Left lung (tissue), 14 donors: ENCODE measurements around the gene DRAM2. TPM values are rescaled to one million over a fixed set of nuclear protein-coding genes. Genes with fewer than 3 reads are reported as not detected.

Experiments
- ATAC-seq: fragments of 200-7000 bp; cut with Tn5 transposase; one replicate; pipeline ENCODE4 v1.9.1; 2020; ENCODE audit warnings: moderate library complexity
- DNase-seq, 4 donors: peaks; one replicate each; pipeline ENCODE4 v3.0.0-alpha.2; 2013 to 2020
- H3K27ac ChIP-seq, 2 donors: fragments of 200-600 bp; sonication (generic) in 1 of 2; one replicate each; pipeline versions ENCODE4 v1.5.0 to v1.8.0; 2020 to 2021
- H3K27me3 ChIP-seq, 2 donors: fragments of 200-600 bp; sonication (generic) in 1 of 2; one replicate each; pipeline versions ENCODE4 v1.5.0 to v1.8.0; 2020 to 2021
- H3K36me3 ChIP-seq, 2 donors: fragments of 200-600 bp; sonication (generic) in 1 of 2; one replicate each; pipeline versions ENCODE4 v1.5.0 to v1.8.0; 2020 to 2021
- H3K4me1 ChIP-seq, 2 donors: fragments of 200-600 bp; one replicate each; pipeline ENCODE4 v1.8.0; 2021
- H3K4me3 ChIP-seq, 2 donors: fragments of 200-600 bp; sonication (generic) in 1 of 2; one replicate each; pipeline versions ENCODE4 v1.5.0 to v1.8.0; 2020 to 2021; ENCODE audit warnings: mild to moderate bottlenecking in 1 of 2
- H3K9me3 ChIP-seq, 2 donors: fragments of 200-600 bp; sonication (generic) in 1 of 2; one replicate each; pipeline versions ENCODE4 v1.5.0 to v1.8.0; 2020 to 2021
- CTCF ChIP-seq, 2 donors: fragments of 200-600 bp; sonication (generic) in 1 of 2; IDR thresholded peaks; one replicate each; pipeline versions ENCODE4 v1.5.0 to v1.8.0; 2021; ENCODE audit warnings: antibody characterized with exemption in 2 of 2
- intact Hi-C, 2 donors: fragments of 100-400 bp; cut with DNase I; formaldehyde crosslinking; loops; one replicate each; pipeline versions ENCODE4 v1.11.2 to v1.14.2; 2022
- long read RNA-seq, 12 donors: library from polyadenylated mRNA in 2 of 12; unstranded in 2 of 12; transcript quantifications; one replicate each; pipeline ENCODE4 v2.0.0 and lab custom pipeline, GENCODE V29; 2019 to 2026
- polyA plus RNA-seq, 6 donors: library from polyadenylated mRNA; unstranded; fragments of 120-200 nt; gene quantifications; one replicate each; pipeline ENCODE4 v1.2.1, GENCODE V29; 2013; ENCODE audit not compliant: insufficient read length in 6 of 6
- total RNA-seq, 2 donors: library from RNA; stranded (reverse); fragmentation: NEBNext Ultra II Directional; extraction: Animal tissue kit (Norgen Biotek cat#: 25700); gene quantifications; one replicate each; pipeline ENCODE4 v1.2.1, GENCODE V29; 2021
- donor health status: DM: no; HTN: yes; CAD: no.
- donor health status: DM: no; HTN: no; CAD: no.

The DRAM2 gene
- total RNA-seq (10 to 100 TPM; 41.3 to 57.7 TPM), polyA plus RNA-seq (10 to 100 TPM; 61.3 to 84.6 (median 72.8) TPM)
- long read RNA-seq, donor 1, partial matches to known transcripts: 11 of 18 reads
- long read RNA-seq, donor 1, other reads (novel, unspliced or antisense): 5 of 18 reads
- long read RNA-seq, donor 2, partial matches to known transcripts: 18 of 27 reads
- long read RNA-seq, donor 2, other reads (novel, unspliced or antisense): 6 of 27 reads
- long read RNA-seq, donor 3, partial matches to known transcripts: 0 of 13 reads
- long read RNA-seq, donor 3, other reads (novel, unspliced or antisense): 9 of 13 reads
- long read RNA-seq, donor 4, partial matches to known transcripts: 3 of 41 reads
- long read RNA-seq, donor 4, other reads (novel, unspliced or antisense): 37 of 41 reads
- long read RNA-seq, donor 5, partial matches to known transcripts: 0 of 16 reads
- long read RNA-seq, donor 5, other reads (novel, unspliced or antisense): 14 of 16 reads
- long read RNA-seq, donor 6, transcript DRAM2-208 (9 exons, 1,872 nt): major isoform, 15 of 21 reads
- long read RNA-seq, donor 6, partial matches to known transcripts: 0 of 21 reads
- long read RNA-seq, donor 6, other reads (novel, unspliced or antisense): 6 of 21 reads
- long read RNA-seq, donor 7, partial matches to known transcripts: 0 of 6 reads
- long read RNA-seq, donor 7, other reads (novel, unspliced or antisense): 5 of 6 reads
- long read RNA-seq, donor 8, partial matches to known transcripts: 0 of 5 reads
- long read RNA-seq, donor 8, other reads (novel, unspliced or antisense): 5 of 5 reads
- long read RNA-seq, donor 9: 0 reads
- long read RNA-seq, donor 10, partial matches to known transcripts: 4 of 29 reads
- long read RNA-seq, donor 10, other reads (novel, unspliced or antisense): 22 of 29 reads
- long read RNA-seq, donor 11, partial matches to known transcripts: 0 of 3 reads
- long read RNA-seq, donor 11, other reads (novel, unspliced or antisense): 0 of 3 reads
- long read RNA-seq, donor 12, partial matches to known transcripts: 0 of 7 reads
- long read RNA-seq, donor 12, other reads (novel, unspliced or antisense): 5 of 7 reads

- Histone ChIP-seq H3K9me3 (no peaks in the 10 kb centered on the region), H3K4me1 (peaks cover 5 to 61% of the 10 kb centered on the region in 2 donors), H3K4me3 (peak within 1 kb of the TSS; percentile 73 to 88), H3K27me3 (no peaks in the 10 kb centered on the region), H3K27ac (peak within 1 kb of the TSS; percentile 95 to 96), H3K36me3 (peaks cover 0 to 30% of the 10 kb centered on the region in 2 donors)
- ATAC-seq (peak; percentile 97), DNase-seq (peak; percentile 95 to 98 (median 97))
- intact Hi-C loops: no loop called here
- no peak for TF ChIP-seq CTCF (IDR thresholded peaks at IDR 0.05)
These were observed at the start of gene DRAM2, which contains the start of gene CEPT1 for GRCh38 chr1:111139956-111140679. Gene DRAM2 (minus strand): TSS chr1:111140093. CDS start chr1:111131554, 8,539 bp downstream. Gene CEPT1 (plus strand): TSS chr1:111140223. CDS start chr1:111147715, 7,492 bp downstream.

- Histone ChIP-seq H3K27ac (peak overlapping the region in 1 of 2 donors; percentile 47), H3K36me3 (peaks cover 0 to 81% of the 10 kb centered on the region in 2 donors)
- no peak for ATAC-seq
These were observed 44.8 kb upstream of the DRAM2 start for GRCh38 chr1:111184663-111185062.

GRCh38 chr1:111183308-111184069 lies 43.6 kb upstream of the DRAM2 start:
- DNase-seq (no peak), ATAC-seq (no peak)
- no peak for TF ChIP-seq CTCF (IDR thresholded peaks at IDR 0.05)
- Histone ChIP-seq H3K27me3 (no peaks in the 10 kb centered on the region), H3K27ac (no peak overlapping the region), H3K36me3 (peaks cover 0 to 80% of the 10 kb centered on the region in 2 donors), H3K4me3 (no peak overlapping the region), H3K9me3 (no peaks in the 10 kb centered on the region), H3K4me1 (peaks cover 0 to 25% of the 10 kb centered on the region in 2 donors)
- intact Hi-C loops: no loop called here

More at GRCh38 chr1:111184663-111185062, 44.8 kb upstream of the DRAM2 start:
- no peak for TF ChIP-seq CTCF (IDR thresholded peaks at IDR 0.05)
- H3K4me3 ChIP-seq: no peak overlapping the region
- no peaks in the 10 kb centered on the region for H3K27me3 ChIP-seq
- intact Hi-C loops: no loop called here
- DNase-seq: no peak
- no peaks in the 10 kb centered on the region for H3K9me3 ChIP-seq
- peaks cover 0 to 25% of the 10 kb centered on the region in 2 donors for H3K4me1 ChIP-seq

GRCh38 chr1:111182052-111182451 lies 42.2 kb upstream of the DRAM2 start:
- no peak overlapping the region for H3K4me3 ChIP-seq
- peaks cover 0 to 80% of the 10 kb centered on the region in 2 donors for H3K36me3 ChIP-seq
- no peak for ATAC-seq
- no peaks in the 10 kb centered on the region for H3K27me3 ChIP-seq
- no peak overlapping the region for H3K27ac ChIP-seq
- peaks cover 0 to 25% of the 10 kb centered on the region in 2 donors for H3K4me1 ChIP-seq
- intact Hi-C loops: no loop called here
- DNase-seq: no peak
- TF ChIP-seq CTCF (IDR thresholded peaks at IDR 0.05): no peak
- no peaks in the 10 kb centered on the region for H3K9me3 ChIP-seq
